HL-60 (cell line): ENCODE results near the gene ATRNL1.

Experiments used
- DNase-seq, 2 experiments: peaks; one replicate each; pipeline ENCODE4 v3.0.0-alpha.2; 2010 to 2020; ENCODE audit warnings: low read depth in 1 of 2, low spot score in 1 of 2
- H3K27ac ChIP-seq: fragments of 250-450 bp; sonication (Bioruptor Pico); replicated peaks from 2 replicates; pipeline ENCODE4 v1.5.1; 2020; ENCODE audit warnings: mild to moderate bottlenecking, moderate library complexity
- H3K27me3 ChIP-seq: fragments of 250-450 bp; sonication (Bioruptor Pico); 2 replicates; pipeline ENCODE4 v1.5.1; 2021; ENCODE audit warnings: mild to moderate bottlenecking, moderate library complexity; ENCODE audit not compliant: insufficient read depth, poor library complexity, severe bottlenecking
- H3K4me3 ChIP-seq: replicated peaks from 2 replicates; pipeline ENCODE4 v1.5.1; 2011; ENCODE audit warnings: mild to moderate bottlenecking, control low read depth, low read length; ENCODE audit not compliant: insufficient read depth
- GABPA ChIP-seq: IDR thresholded peaks from 2 replicates; pipeline ENCODE4 v1.6.1; 2012; ENCODE audit warnings: low read depth
- POLR2AphosphoS5 ChIP-seq: IDR thresholded peaks from 2 replicates; pipeline ENCODE4 v1.6.1; 2012; ENCODE audit warnings: low read depth
- SPI1 ChIP-seq: IDR thresholded peaks from 2 replicates; pipeline ENCODE4 v1.6.1; 2012; ENCODE audit warnings: low read depth, mild to moderate bottlenecking, borderline replicate concordance
- TF ChIP-seq, protein P1 (sequence below): IDR thresholded peaks from 2 replicates; pipeline ENCODE4 v1.6.1; 2012; ENCODE audit warnings: low read depth; ENCODE audit not compliant: insufficient replicate concordance
- TF ChIP-seq, protein P2 (sequence below): IDR thresholded peaks from one replicate; pipeline ENCODE4 v1.5.1; 2011; ENCODE audit warnings: low read length, control low read depth, inconsistent platforms; ENCODE audit not compliant: insufficient read depth

Gene ATRNL1

DNA sequence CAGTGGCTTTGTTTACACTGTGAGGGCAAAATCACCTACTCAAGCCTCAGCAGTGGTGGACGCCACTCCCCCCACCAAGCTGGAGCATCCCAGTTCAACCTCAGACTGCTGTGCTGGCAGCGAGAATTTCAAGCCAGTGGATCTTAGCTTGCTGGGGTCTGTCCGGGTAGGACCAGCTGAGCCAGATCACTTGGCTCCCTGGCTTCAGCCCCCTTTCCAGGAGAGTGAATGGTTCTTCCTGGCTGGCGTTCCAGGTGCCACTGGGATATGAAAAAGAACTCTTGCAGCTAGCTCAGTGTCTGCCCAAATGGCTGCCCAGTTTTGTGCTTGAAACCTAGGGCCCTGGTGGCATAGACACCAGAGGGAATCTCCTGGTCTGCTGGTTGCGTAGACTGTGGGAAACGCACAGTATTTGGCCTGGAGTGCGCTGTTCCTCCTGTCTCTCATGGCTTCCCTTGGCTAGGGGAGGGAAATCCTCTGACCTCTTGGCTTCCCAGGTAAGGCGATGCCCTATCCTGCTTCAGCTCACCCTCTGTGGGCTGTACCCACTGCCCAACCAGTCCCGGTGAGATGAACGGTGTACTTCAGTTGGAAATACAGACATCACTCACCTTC lies 398.5 kb downstream of the ATRNL1 start:
- Histone ChIP-seq H3K27me3 (no peaks in the 10 kb centered on the region), H3K4me3 (no peak overlapping the region), H3K27ac (no peak overlapping the region)
- TF ChIP-seq POLR2AphosphoS5 (no peak), GABPA (no peak), SPI1 (no peak)
- TF ChIP-seq, protein P1, sequence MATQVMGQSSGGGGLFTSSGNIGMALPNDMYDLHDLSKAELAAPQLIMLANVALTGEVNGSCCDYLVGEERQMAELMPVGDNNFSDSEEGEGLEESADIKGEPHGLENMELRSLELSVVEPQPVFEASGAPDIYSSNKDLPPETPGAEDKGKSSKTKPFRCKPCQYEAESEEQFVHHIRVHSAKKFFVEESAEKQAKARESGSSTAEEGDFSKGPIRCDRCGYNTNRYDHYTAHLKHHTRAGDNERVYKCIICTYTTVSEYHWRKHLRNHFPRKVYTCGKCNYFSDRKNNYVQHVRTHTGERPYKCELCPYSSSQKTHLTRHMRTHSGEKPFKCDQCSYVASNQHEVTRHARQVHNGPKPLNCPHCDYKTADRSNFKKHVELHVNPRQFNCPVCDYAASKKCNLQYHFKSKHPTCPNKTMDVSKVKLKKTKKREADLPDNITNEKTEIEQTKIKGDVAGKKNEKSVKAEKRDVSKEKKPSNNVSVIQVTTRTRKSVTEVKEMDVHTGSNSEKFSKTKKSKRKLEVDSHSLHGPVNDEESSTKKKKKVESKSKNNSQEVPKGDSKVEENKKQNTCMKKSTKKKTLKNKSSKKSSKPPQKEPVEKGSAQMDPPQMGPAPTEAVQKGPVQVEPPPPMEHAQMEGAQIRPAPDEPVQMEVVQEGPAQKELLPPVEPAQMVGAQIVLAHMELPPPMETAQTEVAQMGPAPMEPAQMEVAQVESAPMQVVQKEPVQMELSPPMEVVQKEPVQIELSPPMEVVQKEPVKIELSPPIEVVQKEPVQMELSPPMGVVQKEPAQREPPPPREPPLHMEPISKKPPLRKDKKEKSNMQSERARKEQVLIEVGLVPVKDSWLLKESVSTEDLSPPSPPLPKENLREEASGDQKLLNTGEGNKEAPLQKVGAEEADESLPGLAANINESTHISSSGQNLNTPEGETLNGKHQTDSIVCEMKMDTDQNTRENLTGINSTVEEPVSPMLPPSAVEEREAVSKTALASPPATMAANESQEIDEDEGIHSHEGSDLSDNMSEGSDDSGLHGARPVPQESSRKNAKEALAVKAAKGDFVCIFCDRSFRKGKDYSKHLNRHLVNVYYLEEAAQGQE = no peak
- no peak for DNase-seq

DNA sequence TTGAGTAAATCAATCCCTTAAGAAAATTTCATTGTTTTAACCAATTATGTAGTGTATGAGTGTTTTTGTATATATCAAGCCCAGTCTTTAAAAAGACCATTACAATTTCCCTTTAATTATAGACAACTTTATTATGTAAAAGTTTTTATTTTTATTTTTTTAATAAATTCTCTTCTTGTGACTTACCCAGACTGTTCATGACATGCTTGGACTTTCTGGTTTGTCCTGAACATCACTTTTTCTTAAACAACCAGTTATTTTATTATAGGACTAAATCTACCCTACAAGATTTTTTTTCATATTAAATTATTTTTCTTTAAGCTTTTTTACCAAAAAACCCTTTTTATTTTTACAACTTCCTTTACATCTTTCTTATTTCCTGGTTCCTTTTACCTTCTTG lies 410.4 kb downstream of the ATRNL1 start:
- no peak for TF ChIP-seq POLR2AphosphoS5
- no peak for TF ChIP-seq SPI1
- no peak for TF ChIP-seq GABPA
- TF ChIP-seq, protein P2, sequence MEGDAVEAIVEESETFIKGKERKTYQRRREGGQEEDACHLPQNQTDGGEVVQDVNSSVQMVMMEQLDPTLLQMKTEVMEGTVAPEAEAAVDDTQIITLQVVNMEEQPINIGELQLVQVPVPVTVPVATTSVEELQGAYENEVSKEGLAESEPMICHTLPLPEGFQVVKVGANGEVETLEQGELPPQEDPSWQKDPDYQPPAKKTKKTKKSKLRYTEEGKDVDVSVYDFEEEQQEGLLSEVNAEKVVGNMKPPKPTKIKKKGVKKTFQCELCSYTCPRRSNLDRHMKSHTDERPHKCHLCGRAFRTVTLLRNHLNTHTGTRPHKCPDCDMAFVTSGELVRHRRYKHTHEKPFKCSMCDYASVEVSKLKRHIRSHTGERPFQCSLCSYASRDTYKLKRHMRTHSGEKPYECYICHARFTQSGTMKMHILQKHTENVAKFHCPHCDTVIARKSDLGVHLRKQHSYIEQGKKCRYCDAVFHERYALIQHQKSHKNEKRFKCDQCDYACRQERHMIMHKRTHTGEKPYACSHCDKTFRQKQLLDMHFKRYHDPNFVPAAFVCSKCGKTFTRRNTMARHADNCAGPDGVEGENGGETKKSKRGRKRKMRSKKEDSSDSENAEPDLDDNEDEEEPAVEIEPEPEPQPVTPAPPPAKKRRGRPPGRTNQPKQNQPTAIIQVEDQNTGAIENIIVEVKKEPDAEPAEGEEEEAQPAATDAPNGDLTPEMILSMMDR = no peak
- TF ChIP-seq, protein P1 = no peak
- Histone ChIP-seq H3K27ac (no peak overlapping the region), H3K27me3 (no peaks in the 10 kb centered on the region), H3K4me3 (no peak overlapping the region)
- DNase-seq = no peak

DNA sequence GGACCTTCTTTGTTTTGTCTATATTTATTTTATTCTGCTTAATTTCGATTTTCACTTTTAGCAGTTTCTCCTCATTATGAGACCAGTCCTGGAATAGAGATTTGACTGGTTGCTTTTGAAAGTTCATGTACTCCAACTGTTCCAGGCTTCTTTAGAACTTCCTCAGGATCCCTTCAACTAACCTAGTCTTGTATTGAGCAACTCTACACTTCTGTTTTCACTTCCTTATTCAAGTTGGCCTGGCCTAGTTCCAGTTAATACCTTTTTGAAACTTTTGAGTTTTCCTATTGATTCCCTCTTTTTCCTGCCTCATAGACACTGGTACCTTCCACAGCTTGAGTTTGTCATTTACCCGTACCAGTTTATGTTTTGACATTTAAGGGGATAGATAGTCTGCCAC lies 421.7 kb downstream of the ATRNL1 start:
- peak; percentile 4 to 38 for DNase-seq
- Histone ChIP-seq H3K27ac (no peak overlapping the region), H3K27me3 (no peaks in the 10 kb centered on the region), H3K4me3 (no peak overlapping the region)
- TF ChIP-seq, protein P2 = no peak
- TF ChIP-seq SPI1 (peak; percentile 94), POLR2AphosphoS5 (no peak), GABPA (no peak)
- TF ChIP-seq, protein P1 = no peak
